Liver (tissue), 9 donors: ENCODE measurements around the gene NHS. TPM values are rescaled to one million over a fixed set of nuclear protein-coding genes. Genes with fewer than 3 reads are reported as not detected.

Experiments used
- DNase-seq: peaks from one replicate; pipeline ENCODE4 v3.0.0-alpha.2; 2017; ENCODE audit warnings: low spot score
- H3K27ac ChIP-seq, 2 donors: one replicate each; pipeline ENCODE4 v1.7.0; 2013; ENCODE audit warnings: inconsistent platforms in 2 of 2, low read length in 2 of 2, control low read depth in 1 of 2, low read depth in 1 of 2, mild to moderate bottlenecking in 1 of 2
- H3K27me3 ChIP-seq, 4 donors: one replicate each; pipeline versions ENCODE4 v1.6.1 to v1.7.0; 2013; ENCODE audit warnings: low read length in 3 of 4, inconsistent platforms in 1 of 4, mild to moderate bottlenecking in 1 of 4, moderate library complexity in 1 of 4; ENCODE audit not compliant: control insufficient read depth in 4 of 4, insufficient read depth in 4 of 4
- H3K36me3 ChIP-seq, 4 donors: one replicate each; pipeline versions ENCODE4 v1.6.1 to v1.7.0; 2013; ENCODE audit warnings: low read length in 3 of 4, mild to moderate bottlenecking in 3 of 4, low read depth in 1 of 4, moderate library complexity in 1 of 4; ENCODE audit not compliant: control insufficient read depth in 4 of 4, insufficient read depth in 3 of 4
- H3K4me1 ChIP-seq, 4 donors: one replicate each; pipeline versions ENCODE4 v1.6.1 to v1.7.0; 2013; ENCODE audit warnings: low read length in 3 of 4, mild to moderate bottlenecking in 3 of 4, moderate library complexity in 1 of 4; ENCODE audit not compliant: control insufficient read depth in 4 of 4, insufficient read depth in 4 of 4
- H3K4me3 ChIP-seq, 3 donors: one replicate each; pipeline versions ENCODE4 v1.6.1 to v1.7.0; 2013; ENCODE audit warnings: low read length in 3 of 3, control low read depth in 1 of 3, low read depth in 1 of 3, mild to moderate bottlenecking in 1 of 3
- H3K9ac ChIP-seq, 2 donors: one replicate each; pipeline ENCODE4 v1.7.0; 2013; ENCODE audit warnings: low read length in 2 of 2, mild to moderate bottlenecking in 2 of 2, moderate library complexity in 2 of 2, control low read depth in 1 of 2, low read depth in 1 of 2
- H3K9me3 ChIP-seq, 4 donors: one replicate each; pipeline versions ENCODE4 v1.6.1 to v1.7.0; 2013; ENCODE audit warnings: low read length in 3 of 4; ENCODE audit not compliant: control insufficient read depth in 4 of 4
- EGR1 ChIP-seq, 2 donors: IDR thresholded peaks; 2 replicates each; pipeline ENCODE4 v1.6.1; 2016 to 2018; ENCODE audit warnings: antibody characterized with exemption in 2 of 2, low read depth in 2 of 2
- FOXA1 ChIP-seq: IDR thresholded peaks from 2 replicates; pipeline ENCODE4 v1.6.1; 2016; ENCODE audit warnings: antibody characterized with exemption
- FOXA2 ChIP-seq: IDR thresholded peaks from 2 replicates; pipeline ENCODE4 v1.6.1; 2016; ENCODE audit warnings: antibody characterized with exemption
- GABPA ChIP-seq, 2 donors: IDR thresholded peaks in 1 of 2; conservative IDR thresholded peaks in 1 of 2; 2 replicates each; pipeline ENCODE4 v1.6.1; 2016; ENCODE audit warnings: antibody characterized with exemption in 2 of 2, mild to moderate bottlenecking in 1 of 2, moderate library complexity in 1 of 2
- HNF4A ChIP-seq, 2 donors: conservative IDR thresholded peaks; 2 replicates each; pipeline ENCODE4 v1.6.1; 2016; ENCODE audit warnings: antibody characterized with exemption in 2 of 2, mild to moderate bottlenecking in 2 of 2
- NR2F2 ChIP-seq: IDR thresholded peaks from 2 replicates; pipeline ENCODE4 v1.6.1; 2016; ENCODE audit warnings: antibody characterized with exemption
- RAD21 ChIP-seq, 2 donors: IDR thresholded peaks; 2 replicates each; pipeline ENCODE4 v1.6.1; 2016; ENCODE audit warnings: antibody characterized with exemption in 2 of 2, mild to moderate bottlenecking in 2 of 2
- RXRA ChIP-seq, 2 donors: IDR thresholded peaks; 2 replicates each; pipeline ENCODE4 v1.6.1; 2017 to 2018; ENCODE audit warnings: antibody characterized with exemption in 2 of 2, mild to moderate bottlenecking in 1 of 2
- SP1 ChIP-seq: IDR thresholded peaks from 2 replicates; pipeline ENCODE4 v1.6.1; 2018; ENCODE audit warnings: antibody characterized with exemption, mild to moderate bottlenecking
- TAF1 ChIP-seq: conservative IDR thresholded peaks from 2 replicates; pipeline ENCODE4 v1.6.1; 2016; ENCODE audit warnings: antibody characterized with exemption, mild to moderate bottlenecking
- YY1 ChIP-seq: IDR thresholded peaks from 2 replicates; pipeline ENCODE4 v1.6.1; 2016; ENCODE audit warnings: antibody characterized with exemption, mild to moderate bottlenecking
- WGBS: extraction: QIAGEN DNeasy Blood & Tissue Kit; methylation state at CpG from one replicate; pipeline ENCODE4 v1.1.7; 2013; 5-methylcytosine and 5-hydroxymethylcytosine counted together
- polyA plus RNA-seq, 2 donors: library from polyadenylated mRNA; stranded (reverse) in 1 of 2; unstranded in 1 of 2; fragments of 200-250 nt in 1 of 2; fragments of >200 nt in 1 of 2; fragmentation: Nextera tagmentation in 1 of 2; extraction: Ambion mirVana in 1 of 2; gene quantifications; one replicate each; pipeline versions ENCODE4 v1.2.1 to v1.2.3, GENCODE V29; 2013 to 2015
- total RNA-seq, 2 donors: library from RNA; depleted of rRNA; stranded (reverse); fragments of >200 nt; gene quantifications; one replicate each; pipeline ENCODE4 v1.2.3, GENCODE V29; 2014
- TF ChIP-seq, protein P1 (sequence below): IDR thresholded peaks from 2 replicates; pipeline ENCODE4 v1.6.1; 2016; ENCODE audit warnings: antibody characterized with exemption
- TF ChIP-seq, protein P2 (sequence below): IDR thresholded peaks from 2 replicates; pipeline ENCODE4 v1.6.1; 2016; ENCODE audit warnings: antibody characterized with exemption, mild to moderate bottlenecking
- TF ChIP-seq, protein P3 (sequence below): IDR thresholded peaks from 2 replicates; pipeline ENCODE4 v1.6.1; 2016; ENCODE audit warnings: antibody characterized with exemption
- TF ChIP-seq, protein P4 (sequence below): IDR thresholded peaks from 2 replicates; pipeline ENCODE4 v1.6.1; 2016; ENCODE audit warnings: antibody characterized with exemption
- donor health status: healthy.
- donor health status: healthy.
- donor health status: healthy.
- donor health status: healthy.
- donor health status: healthy.

The NHS gene
- total and polyA plus RNA-seq, 4 donors = 0.03 to 0.17 (median 0.10) TPM

DNA sequence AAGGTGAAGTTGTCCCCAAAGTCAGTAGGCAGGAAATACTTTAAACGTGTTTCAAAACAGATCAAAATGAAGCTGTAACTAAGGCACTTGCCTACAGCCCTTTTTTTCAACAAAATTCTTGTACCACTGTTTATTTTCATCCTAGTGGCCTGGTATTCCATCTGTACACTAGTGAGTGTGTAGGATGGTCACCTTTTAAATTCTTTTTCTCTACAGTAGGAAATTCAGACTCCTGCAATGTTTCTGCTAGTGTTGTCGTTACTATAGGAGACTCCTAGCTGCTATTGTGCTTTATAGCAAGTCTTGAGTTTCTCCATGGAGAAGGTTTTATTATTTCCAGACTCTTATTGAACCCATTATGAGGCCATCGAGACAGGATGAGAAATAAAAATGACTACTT is 7.0 kb upstream of the NHS start:
- TF ChIP-seq YY1 (no peak), RAD21 (IDR thresholded peaks at IDR 0.05) (no peak), GABPA (IDR thresholded peaks at IDR 0.05 in 1 of 2, conservative IDR thresholded peaks at IDR 0.05 in 1 of 2) (no peak), SP1 (no peak), FOXA1 (no peak), FOXA2 (no peak), HNF4A (conservative IDR thresholded peaks at IDR 0.05) (no peak), RXRA (IDR thresholded peaks at IDR 0.05) (no peak), TAF1 (no peak), EGR1 (IDR thresholded peaks at IDR 0.05; ENCODE audit: low read depth in 2 of 2) (no peak)
- TF ChIP-seq, protein P1, sequence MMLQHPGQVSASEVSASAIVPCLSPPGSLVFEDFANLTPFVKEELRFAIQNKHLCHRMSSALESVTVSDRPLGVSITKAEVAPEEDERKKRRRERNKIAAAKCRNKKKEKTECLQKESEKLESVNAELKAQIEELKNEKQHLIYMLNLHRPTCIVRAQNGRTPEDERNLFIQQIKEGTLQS = no peak
- TF ChIP-seq, protein P2, sequence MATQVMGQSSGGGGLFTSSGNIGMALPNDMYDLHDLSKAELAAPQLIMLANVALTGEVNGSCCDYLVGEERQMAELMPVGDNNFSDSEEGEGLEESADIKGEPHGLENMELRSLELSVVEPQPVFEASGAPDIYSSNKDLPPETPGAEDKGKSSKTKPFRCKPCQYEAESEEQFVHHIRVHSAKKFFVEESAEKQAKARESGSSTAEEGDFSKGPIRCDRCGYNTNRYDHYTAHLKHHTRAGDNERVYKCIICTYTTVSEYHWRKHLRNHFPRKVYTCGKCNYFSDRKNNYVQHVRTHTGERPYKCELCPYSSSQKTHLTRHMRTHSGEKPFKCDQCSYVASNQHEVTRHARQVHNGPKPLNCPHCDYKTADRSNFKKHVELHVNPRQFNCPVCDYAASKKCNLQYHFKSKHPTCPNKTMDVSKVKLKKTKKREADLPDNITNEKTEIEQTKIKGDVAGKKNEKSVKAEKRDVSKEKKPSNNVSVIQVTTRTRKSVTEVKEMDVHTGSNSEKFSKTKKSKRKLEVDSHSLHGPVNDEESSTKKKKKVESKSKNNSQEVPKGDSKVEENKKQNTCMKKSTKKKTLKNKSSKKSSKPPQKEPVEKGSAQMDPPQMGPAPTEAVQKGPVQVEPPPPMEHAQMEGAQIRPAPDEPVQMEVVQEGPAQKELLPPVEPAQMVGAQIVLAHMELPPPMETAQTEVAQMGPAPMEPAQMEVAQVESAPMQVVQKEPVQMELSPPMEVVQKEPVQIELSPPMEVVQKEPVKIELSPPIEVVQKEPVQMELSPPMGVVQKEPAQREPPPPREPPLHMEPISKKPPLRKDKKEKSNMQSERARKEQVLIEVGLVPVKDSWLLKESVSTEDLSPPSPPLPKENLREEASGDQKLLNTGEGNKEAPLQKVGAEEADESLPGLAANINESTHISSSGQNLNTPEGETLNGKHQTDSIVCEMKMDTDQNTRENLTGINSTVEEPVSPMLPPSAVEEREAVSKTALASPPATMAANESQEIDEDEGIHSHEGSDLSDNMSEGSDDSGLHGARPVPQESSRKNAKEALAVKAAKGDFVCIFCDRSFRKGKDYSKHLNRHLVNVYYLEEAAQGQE = no peak
- TF ChIP-seq, protein P3, sequence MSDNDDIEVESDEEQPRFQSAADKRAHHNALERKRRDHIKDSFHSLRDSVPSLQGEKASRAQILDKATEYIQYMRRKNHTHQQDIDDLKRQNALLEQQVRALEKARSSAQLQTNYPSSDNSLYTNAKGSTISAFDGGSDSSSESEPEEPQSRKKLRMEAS = no peak
- TF ChIP-seq, protein P4, sequence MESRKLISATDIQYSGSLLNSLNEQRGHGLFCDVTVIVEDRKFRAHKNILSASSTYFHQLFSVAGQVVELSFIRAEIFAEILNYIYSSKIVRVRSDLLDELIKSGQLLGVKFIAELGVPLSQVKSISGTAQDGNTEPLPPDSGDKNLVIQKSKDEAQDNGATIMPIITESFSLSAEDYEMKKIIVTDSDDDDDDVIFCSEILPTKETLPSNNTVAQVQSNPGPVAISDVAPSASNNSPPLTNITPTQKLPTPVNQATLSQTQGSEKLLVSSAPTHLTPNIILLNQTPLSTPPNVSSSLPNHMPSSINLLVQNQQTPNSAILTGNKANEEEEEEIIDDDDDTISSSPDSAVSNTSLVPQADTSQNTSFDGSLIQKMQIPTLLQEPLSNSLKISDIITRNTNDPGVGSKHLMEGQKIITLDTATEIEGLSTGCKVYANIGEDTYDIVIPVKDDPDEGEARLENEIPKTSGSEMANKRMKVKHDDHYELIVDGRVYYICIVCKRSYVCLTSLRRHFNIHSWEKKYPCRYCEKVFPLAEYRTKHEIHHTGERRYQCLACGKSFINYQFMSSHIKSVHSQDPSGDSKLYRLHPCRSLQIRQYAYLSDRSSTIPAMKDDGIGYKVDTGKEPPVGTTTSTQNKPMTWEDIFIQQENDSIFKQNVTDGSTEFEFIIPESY = no peak
- Histone ChIP-seq H3K4me1 (no peaks in the 10 kb centered on the region), H3K9me3 (no peaks in the 10 kb centered on the region), H3K27ac (no peak overlapping the region), H3K9ac (no peak overlapping the region), H3K4me3 (no peak overlapping the region), H3K27me3 (peaks cover 0 to 9% (median 0%) of the 10 kb centered on the region in 4 donors), H3K36me3 (no peaks in the 10 kb centered on the region)
- WGBS = 79% methylated on average over 3 of the region's 3 CpGs
- DNase-seq = no peak

DNA sequence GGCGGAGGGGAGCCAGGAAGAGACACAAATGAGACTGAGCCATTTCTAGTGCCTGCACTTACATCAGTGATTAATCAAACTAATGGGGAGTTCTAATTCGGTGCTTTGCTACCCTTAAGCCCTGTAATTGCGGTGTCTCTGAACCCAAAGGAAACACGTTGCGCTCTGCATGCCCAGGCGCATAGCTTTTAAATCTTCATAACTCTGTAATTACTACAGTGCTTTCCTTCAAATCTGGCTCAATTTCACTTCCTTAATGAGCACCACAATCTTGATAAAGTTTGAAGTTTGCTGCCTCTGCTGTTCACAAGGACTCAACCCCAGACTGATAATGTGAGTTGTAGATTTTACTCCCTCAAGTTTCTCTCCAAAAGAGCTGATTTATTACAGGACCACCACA is 5.7 kb upstream of the NHS start:
- peaks cover 0 to 9% (median 0%) of the 10 kb centered on the region in 4 donors for H3K27me3 ChIP-seq
- no peak overlapping the region for H3K4me3 ChIP-seq
- H3K4me1 ChIP-seq = no peaks in the 10 kb centered on the region
- TF ChIP-seq RAD21 (IDR thresholded peaks at IDR 0.05) = no peak
- TF ChIP-seq FOXA2 = no peak
- no peak for TF ChIP-seq NR2F2
- TF ChIP-seq, protein P2 = no peak
- 67% methylated on average over 6 of the region's 6 CpGs for WGBS
- H3K9ac ChIP-seq = no peak overlapping the region
- no peak for DNase-seq
- H3K36me3 ChIP-seq = no peaks in the 10 kb centered on the region
- no peak overlapping the region for H3K27ac ChIP-seq
- H3K9me3 ChIP-seq = no peaks in the 10 kb centered on the region
